GM12878 (cell line): ENCODE measurements around the gene SYF2. TPM values are rescaled to one million over a fixed set of nuclear protein-coding genes. Genes with fewer than 3 reads are reported as not detected.
"Not testable (repeated sequence)": the region's sequence is repeated elsewhere in the genome, so short reads cannot be mapped to it uniquely, and the experiment has no call there.

Experiments used
- ATAC-seq: fragments of 200-7000 bp; cut with Tn5 transposase; 3 replicates; pipeline ENCODE4 v1.9.1; 2020; ENCODE audit warnings: mild to moderate bottlenecking, moderate library complexity
- BruUV-seq: library from RNA; stranded (reverse); fragments of 400-500 nt; replicated peaks from 2 replicates; lab custom pipeline; 2021; lab: Mats Ljungman, UMichigan
- CTCF ChIA-PET: fragments of 300-600 bp; sonication (Branson Sonifier 250); formaldehyde crosslinking; extraction: SDS; loops from one replicate; lab custom pipeline; 2021; ENCODE audit warnings: inconsistent platforms; lab: Yijun Ruan, JAX
- POLR2A ChIA-PET: fragments of 350-600 bp; formaldehyde crosslinking; extraction: SDS; loops from one replicate; lab custom pipeline; 2021; ENCODE audit warnings: inconsistent platforms; lab: Charles Lee
- RAD21 ChIA-PET: fragments of 300-600 bp; sonication (Branson Sonifier 250); formaldehyde crosslinking; loops from one replicate; lab custom pipeline; 2023; ENCODE audit warnings: antibody characterized with exemption; ENCODE audit not compliant: unreplicated experiment; lab: Charles Lee
- SMC1A ChIA-PET: fragments of 300-600 bp; sonication (Branson Sonifier 250); formaldehyde crosslinking; loops from one replicate; lab custom pipeline; 2023; ENCODE audit not compliant: unreplicated experiment, uncharacterized antibody; lab: Charles Lee
- DNase-seq: peaks from one replicate; pipeline ENCODE4 v3.0.0-alpha.2; 2011; ENCODE audit warnings: low read depth, low spot score
- FAIRE-seq: peaks from 3 replicates; lab custom pipeline; 2011; peaks lifted over from hg19 to GRCh38; lab: Jason Lieb, UNC
- H2AFZ ChIP-seq: 2 replicates; pipeline ENCODE4 v1.6.0; 2011; ENCODE audit warnings: low read depth, low read length, control low read depth; ENCODE audit not compliant: control insufficient read depth
- H3K27ac ChIP-seq: 2 replicates; pipeline ENCODE4 v1.5.1; 2011; ENCODE audit warnings: control low read depth; ENCODE audit not compliant: control insufficient read depth, insufficient read depth
- H3K27me3 ChIP-seq, 2 experiments: replicated peaks in 1 of 2; 2 replicates each; pipeline versions ENCODE4 v1.6.0 to v1.6.1; 2011; ENCODE audit warnings: low read length in 1 of 2; ENCODE audit not compliant: control insufficient read depth in 2 of 2, insufficient read depth in 2 of 2
- H3K36me3 ChIP-seq, 2 experiments: 2 replicates each; pipeline ENCODE4 v1.5.1; 2011; ENCODE audit warnings: low read length in 1 of 2; ENCODE audit not compliant: control insufficient read depth in 2 of 2, insufficient read depth in 2 of 2
- H3K4me1 ChIP-seq: 2 replicates; pipeline ENCODE4 v1.6.1; 2011; ENCODE audit warnings: mild to moderate bottlenecking, low read length, moderate library complexity, mixed read lengths; ENCODE audit not compliant: control insufficient read depth, insufficient read depth
- H3K4me2 ChIP-seq: 2 replicates; pipeline ENCODE4 v1.6.0; 2011; ENCODE audit warnings: control low read depth; ENCODE audit not compliant: control insufficient read depth, insufficient read depth
- H3K4me3 ChIP-seq: fragments of 200-600 bp; sonication (generic); 2 replicates; pipeline ENCODE4 v1.5.1; 2016
- H3K79me2 ChIP-seq: 2 replicates; pipeline ENCODE4 v1.6.0; 2011; ENCODE audit warnings: low read length; ENCODE audit not compliant: control insufficient read depth, insufficient read depth
- H3K9ac ChIP-seq: 2 replicates; pipeline ENCODE4 v1.8.0; 2011; ENCODE audit warnings: low read length, control low read depth, mixed read lengths; ENCODE audit not compliant: control insufficient read depth, insufficient read depth
- H3K9me3 ChIP-seq: replicated peaks from 3 replicates; pipeline ENCODE4 v1.5.1; 2011; ENCODE audit warnings: mild to moderate bottlenecking, low read length; ENCODE audit not compliant: control insufficient read depth, insufficient read depth
- H4K20me1 ChIP-seq: 2 replicates; pipeline ENCODE4 v1.6.0; 2011; ENCODE audit not compliant: control insufficient read depth, insufficient read depth
- CEBPB ChIP-seq, 2 experiments: fragments of 150-350 bp in 1 of 2; IDR thresholded peaks; 2 replicates each; pipeline ENCODE4 v1.6.1; 2012 to 2014; ENCODE audit warnings: low read depth in 2 of 2, low read length in 2 of 2, borderline replicate concordance in 1 of 2, inconsistent platforms in 1 of 2
- CUX1 ChIP-seq: IDR thresholded peaks from 2 replicates; pipeline ENCODE4 v1.6.1; 2012; ENCODE audit warnings: improper control_type of control experiment, low read depth, low read length; ENCODE audit not compliant: insufficient replicate concordance
- IRF3 ChIP-seq: fragments of 450-650 bp; IDR thresholded peaks from 2 replicates; pipeline ENCODE4 v1.6.1; 2014; ENCODE audit warnings: mild to moderate bottlenecking
- MTA3 ChIP-seq: IDR thresholded peaks from 2 replicates; pipeline ENCODE4 v1.6.1; 2012; ENCODE audit warnings: low read length, inconsistent platforms, borderline replicate concordance
- NFXL1 ChIP-seq: fragments of 450-650 bp; IDR thresholded peaks from 2 replicates; pipeline ENCODE4 v1.6.1; 2017; ENCODE audit warnings: antibody characterized with exemption, mild to moderate bottlenecking, borderline replicate concordance
- SRF ChIP-seq, 2 experiments: IDR thresholded peaks; 2 replicates each; pipeline ENCODE4 v1.6.1; 2011; ENCODE audit warnings: low read depth in 2 of 2, low read length in 2 of 2, mild to moderate bottlenecking in 1 of 2, moderate library complexity in 1 of 2
- SUZ12 ChIP-seq: fragments of 200-600 bp; sonication (generic); IDR thresholded peaks from one replicate; pipeline ENCODE4 v1.6.1; 2018; ENCODE audit warnings: antibody characterized with exemption, mild to moderate bottlenecking; ENCODE audit not compliant: unreplicated experiment
- WGBS: methylation state at CpG from one replicate; pipeline ENCODE4 v1.1.6; 2016; ENCODE audit warnings: low lambda C conversion rate; ENCODE audit not compliant: insufficient replicate concordance, insufficient coverage; ENCODE audit errors: missing lambda C conversion rate; 5-methylcytosine and 5-hydroxymethylcytosine counted together
- in situ Hi-C: fragments of 300-500 bp; cut with MboI; formaldehyde crosslinking; loops from 9 replicates; pipeline ENCODE4 v1.14.3; 2018; ENCODE audit warnings: mixed read lengths
- intact Hi-C: fragments of 100-400 bp; cut with micrococcal nuclease; formaldehyde crosslinking; loops from one replicate; pipeline ENCODE4 v1.14.2; 2022; ENCODE audit not compliant: unreplicated experiment
- polyA plus RNA-seq, 11 experiments: library from polyadenylated mRNA; depleted of rRNA in 4 of 11; unstranded in 6 of 11; stranded (reverse) in 5 of 11; fragments of >200 nt; fragmentation: Nextera tagmentation in 4 of 11; fragmentation: Illumina TruSeq in 1 of 11; extraction: Ambion mirVana in 4 of 11; extraction: Trizol in 1 of 11; gene quantifications; 1 replicate in 1 of 11; 2 replicates in 10 of 11; pipeline versions ENCODE4 v1.2.1 to v1.2.3, GENCODE V29; 2011 to 2016; ENCODE audit warnings: inconsistent platforms in 2 of 11, missing spikeins in 2 of 11, low read depth in 1 of 11
- total RNA-seq, 4 experiments: library from RNA; depleted of rRNA in 3 of 4; stranded (reverse); fragments of >200 nt in 3 of 4; fragmentation: Illumina TruSeq in 1 of 4; extraction: Trizol in 1 of 4; gene quantifications; 2 replicates each; pipeline versions ENCODE4 v1.2.1 to v1.2.3, GENCODE V29; 2013 to 2021

Gene SYF2
- total and polyA plus RNA-seq, 10 of the 15 experiments (the other 5 are each of a cell fraction or from before 2014, with no cell fraction given) = 20.3 to 70.5 (median 35.3) TPM

- TF ChIP-seq CUX1 (no peak), MTA3 (no peak), SUZ12 (no peak), SRF (IDR thresholded peaks at IDR 0.05; ENCODE audit: low read depth in 2 of 2, low read length in 2 of 2) (peak in 1 of 2 experiments; percentile 71; a peak in 3 of 4 replicates), IRF3 (no peak), NFXL1 (no peak), CEBPB (IDR thresholded peaks at IDR 0.05; ENCODE audit: borderline replicate concordance in 1 of 2, low read depth in 2 of 2, low read length in 2 of 2) (no peak)
These were observed at the start of gene SYF2 (continued) for GRCh38 chr1:25232027-25232865.

GRCh38 chr1:25279693-25280111 lies 47.4 kb upstream of the SYF2 start:
- ATAC-seq, CTCF ChIA-PET, BruUV-seq: not testable (repeated sequence)

GRCh38 chr1:25278790-25279189 lies 46.5 kb upstream of the SYF2 start:
- H3K9ac ChIP-seq, BruUV-seq, RAD21 ChIA-PET, H3K27ac ChIP-seq, H2AFZ ChIP-seq, H3K27me3 ChIP-seq, H3K9me3 ChIP-seq, POLR2A ChIA-PET, intact Hi-C loops, CTCF ChIA-PET, SMC1A ChIA-PET, H3K4me1 ChIP-seq, H4K20me1 ChIP-seq, H3K79me2 ChIP-seq, H3K36me3 ChIP-seq, in situ Hi-C loops, H3K4me2 ChIP-seq, H3K4me3 ChIP-seq, DNase-seq, ATAC-seq, FAIRE-seq: not testable (repeated sequence)
- 83% methylated on average over 3 of the region's 8 CpGs for WGBS

More at GRCh38 chr1:25279693-25280111, 47.4 kb upstream of the SYF2 start:
- H3K4me1 ChIP-seq, DNase-seq, H3K36me3 ChIP-seq, SMC1A ChIA-PET, RAD21 ChIA-PET, H3K4me2 ChIP-seq, FAIRE-seq, POLR2A ChIA-PET, H3K27me3 ChIP-seq, H2AFZ ChIP-seq, H3K79me2 ChIP-seq, H3K4me3 ChIP-seq, H3K27ac ChIP-seq, H3K9ac ChIP-seq, H3K9me3 ChIP-seq, H4K20me1 ChIP-seq: not testable (repeated sequence)
- WGBS = 32% methylated on average over 3 of the region's 5 CpGs
- intact Hi-C loops (loop anchor here (10.0 kb wide), 1 partner anchor 245 kb away; no protein-coding TSS in a partner anchor), in situ Hi-C loops (loop anchor here (10.0 kb wide), 1 partner anchor 145 kb away; the partner anchor contains the start of gene RHCE)
